ENCODE measurements around the gene PIGS.

GRCh38 chr17:28563475-28563874 is 7.8 kb downstream of the PIGS start:
- TF ChIP-seq EZH2 (IDR thresholded peaks at IDR 0.05; ENCODE audit: borderline replicate concordance, low read depth, low read length) = no peak
- TF ChIP-seq KDM1A (IDR thresholded peaks at IDR 0.05) = no peak
- TF ChIP-seq CHD1 (IDR thresholded peaks at IDR 0.05; ENCODE audit: low read length) = no peak
- TF ChIP-seq CTCF (IDR thresholded peaks at IDR 0.05 in 2 of 3, conservative IDR thresholded peaks at IDR 0.05 in 1 of 3; ENCODE audit: insufficient read depth in 2 of 3, low read depth in 1 of 3, low read length in 3 of 3) = no peak
- no peak for TF ChIP-seq DACH1 (IDR thresholded peaks at IDR 0.05; ENCODE audit: partially characterized antibody)
- no peak for TF ChIP-seq EP300 (IDR thresholded peaks at IDR 0.05; ENCODE audit: low read length)
- TF ChIP-seq SMARCA5 (IDR thresholded peaks at IDR 0.05) = no peak
- TF ChIP-seq SPI1 (IDR thresholded peaks at IDR 0.05; ENCODE audit: borderline replicate concordance, low read depth, low read length) = no peak
- TF ChIP-seq ZNF239 (CRISPR knock-in tag; IDR thresholded peaks at IDR 0.05) = no peak
